ENCODE measurements around the gene SGMS1. TPM values are rescaled to one million over a fixed set of nuclear protein-coding genes. Genes with fewer than 3 reads are reported as not detected.
A peak's percentile ranks its signal among the peaks of the same experiment; 100 is the strongest.

SGMS1 gene
- polyA plus RNA-seq, 1 of the 3 experiments (the other 2 are of a cell fraction): 6.3 TPM

DNA sequence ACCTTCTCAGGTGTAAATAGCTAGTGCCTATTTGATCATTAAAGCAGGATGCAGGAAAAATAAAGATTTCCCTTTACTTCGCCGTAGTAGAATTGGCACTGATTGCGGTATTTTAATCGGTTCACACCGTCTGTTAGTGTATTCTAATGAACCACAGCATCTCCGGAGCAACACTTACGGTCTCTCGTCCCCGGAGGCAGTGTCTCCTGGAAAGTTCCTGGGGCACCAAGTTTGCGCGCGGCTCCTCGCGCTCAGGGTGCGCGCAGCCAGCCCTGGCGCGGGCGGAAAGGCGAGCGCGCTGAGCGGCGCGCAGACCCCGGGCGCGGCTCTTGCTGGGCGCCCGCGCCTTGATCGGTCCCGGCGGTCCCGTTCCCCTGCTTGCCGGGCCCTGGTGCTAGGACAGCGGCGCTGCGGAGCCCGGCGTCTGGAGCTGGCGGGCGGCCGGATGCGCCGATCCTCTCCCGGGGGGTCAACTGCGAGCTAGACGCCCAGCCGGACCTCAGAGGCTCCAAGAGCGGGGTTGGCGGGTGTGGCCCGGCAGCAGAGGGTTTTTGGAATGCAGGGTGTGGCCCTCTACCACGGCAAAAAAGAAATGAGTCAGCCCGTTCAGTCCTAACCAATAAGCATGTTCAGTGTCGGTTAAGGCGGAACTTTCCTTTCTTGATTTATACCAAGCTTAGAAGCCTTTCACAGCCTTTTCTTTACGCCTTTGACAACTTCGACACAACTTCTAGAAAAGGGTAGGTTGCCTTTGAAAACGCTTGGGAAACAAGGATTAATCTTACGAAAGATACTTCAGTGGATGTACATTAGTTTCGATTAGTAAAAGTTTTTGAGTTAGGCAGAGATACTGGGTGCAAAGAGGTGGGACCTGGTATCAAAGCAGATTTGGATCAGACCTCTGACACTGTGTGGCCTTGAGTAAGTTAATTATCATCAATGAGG, 205.6 kb downstream of the SGMS1 start (continued):
- no peak for TF ChIP-seq SMC3 (IDR thresholded peaks at IDR 0.05; ENCODE audit: low read depth, low read length)
- TF ChIP-seq FOXM1 (IDR thresholded peaks at IDR 0.05; ENCODE audit: low read depth): no peak
- TF ChIP-seq, protein P1, sequence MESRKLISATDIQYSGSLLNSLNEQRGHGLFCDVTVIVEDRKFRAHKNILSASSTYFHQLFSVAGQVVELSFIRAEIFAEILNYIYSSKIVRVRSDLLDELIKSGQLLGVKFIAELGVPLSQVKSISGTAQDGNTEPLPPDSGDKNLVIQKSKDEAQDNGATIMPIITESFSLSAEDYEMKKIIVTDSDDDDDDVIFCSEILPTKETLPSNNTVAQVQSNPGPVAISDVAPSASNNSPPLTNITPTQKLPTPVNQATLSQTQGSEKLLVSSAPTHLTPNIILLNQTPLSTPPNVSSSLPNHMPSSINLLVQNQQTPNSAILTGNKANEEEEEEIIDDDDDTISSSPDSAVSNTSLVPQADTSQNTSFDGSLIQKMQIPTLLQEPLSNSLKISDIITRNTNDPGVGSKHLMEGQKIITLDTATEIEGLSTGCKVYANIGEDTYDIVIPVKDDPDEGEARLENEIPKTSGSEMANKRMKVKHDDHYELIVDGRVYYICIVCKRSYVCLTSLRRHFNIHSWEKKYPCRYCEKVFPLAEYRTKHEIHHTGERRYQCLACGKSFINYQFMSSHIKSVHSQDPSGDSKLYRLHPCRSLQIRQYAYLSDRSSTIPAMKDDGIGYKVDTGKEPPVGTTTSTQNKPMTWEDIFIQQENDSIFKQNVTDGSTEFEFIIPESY (IDR thresholded peaks at IDR 0.05; ENCODE audit: borderline replicate concordance, low read depth): no peak
- TF ChIP-seq GABPA (IDR thresholded peaks at IDR 0.05; ENCODE audit: low read depth): no peak

DNA sequence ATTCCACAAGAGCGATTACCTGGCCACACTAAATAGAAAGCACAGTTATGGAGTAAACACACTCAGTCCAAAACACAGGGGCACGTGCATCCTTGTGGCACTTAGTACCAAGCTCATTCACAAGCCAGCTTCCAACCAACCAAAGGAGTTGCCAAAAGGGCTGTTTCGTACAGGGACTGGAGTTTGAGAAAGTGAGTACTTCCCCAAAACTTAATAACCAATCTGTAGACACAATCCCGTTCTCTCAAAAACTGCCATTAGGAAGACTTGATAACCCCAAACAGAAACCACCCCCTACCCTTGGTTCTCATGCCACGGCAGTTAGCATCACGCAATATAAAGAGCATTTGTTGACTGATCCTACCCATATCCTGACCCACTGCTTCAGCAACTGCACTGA, 206.3 kb downstream of the SGMS1 start:
- Histone ChIP-seq H3K9me2 (no peaks in the 10 kb centered on the region), H3K9ac (peak overlapping the region; percentile 73), H2AFZ (ENCODE audit: low read depth) (peak overlapping the region; percentile 71), H3K4me3 (ENCODE audit: low read depth in 2 of 2, low read length in 1 of 2) (peak overlapping the region; percentile 67 to 77), H3F3A (replicated peaks; ENCODE audit: insufficient read depth) (no peaks in the 10 kb centered on the region), H4K20me1 (ENCODE audit: insufficient read depth) (peaks cover 9% of the 10 kb centered on the region; the same call in 1 of the 2 replicates), H3K4me2 (peak overlapping the region; percentile 85), H3K79me2 (ENCODE audit: insufficient read depth) (peaks cover 52% of the 10 kb centered on the region), H3K36me3 (replicated peaks in 1 of 2; ENCODE audit: control insufficient read depth in 1 of 2, insufficient read depth in 2 of 2, low read length in 1 of 2) (no peaks in the 10 kb centered on the region), H3K4me1 (ENCODE audit: control insufficient read depth in 1 of 2, insufficient read depth in 2 of 2, low read depth in 1 of 2, low read length in 1 of 2) (peaks cover 5% of the 10 kb centered on the region in 2 experiments; a peak in 1 of 4 replicates), H3K27me3 (ENCODE audit: insufficient read depth) (no peaks in the 10 kb centered on the region), H3K27ac (ENCODE audit: low read depth in 2 of 2, low read length in 1 of 2) (peak overlapping the region in 1 of 2 experiments; percentile 55; a peak in 2 of 4 replicates), H3K9me3 (no peaks in the 10 kb centered on the region)
- POLR2A ChIA-PET: no interaction called here
- TF ChIP-seq ELF1 (IDR thresholded peaks at IDR 0.05) (no peak), RFX5 (IDR thresholded peaks at IDR 0.05; ENCODE audit: low read length) (no peak), CHD2 (IDR thresholded peaks at IDR 0.05; ENCODE audit: low read length, partially characterized antibody) (no peak), GABPA (IDR thresholded peaks at IDR 0.05; ENCODE audit: low read depth) (no peak), FOXJ3 (CRISPR knock-in tag; IDR thresholded peaks at IDR 0.05) (no peak), EZH2phosphoT487 (IDR thresholded peaks at IDR 0.05; ENCODE audit: borderline replicate concordance, low read depth) (no peak), RXRA (IDR thresholded peaks at IDR 0.05; ENCODE audit: borderline replicate concordance, low read depth) (no peak), YY1 (IDR thresholded peaks at IDR 0.05; ENCODE audit: low read depth) (no peak), MEF2A (IDR thresholded peaks at IDR 0.05; ENCODE audit: borderline replicate concordance, low read depth) (no peak), MXI1 (IDR thresholded peaks at IDR 0.05; ENCODE audit: low read depth, low read length) (no peak), RCOR1 (IDR thresholded peaks at IDR 0.05; ENCODE audit: low read length) (no peak), TEAD4 (IDR thresholded peaks at IDR 0.05; ENCODE audit: borderline replicate concordance, insufficient read depth) (no peak), FOXM1 (IDR thresholded peaks at IDR 0.05; ENCODE audit: low read depth) (no peak), NFIC (IDR thresholded peaks at IDR 0.05; ENCODE audit: borderline replicate concordance) (no peak)
- TF ChIP-seq, protein P2, sequence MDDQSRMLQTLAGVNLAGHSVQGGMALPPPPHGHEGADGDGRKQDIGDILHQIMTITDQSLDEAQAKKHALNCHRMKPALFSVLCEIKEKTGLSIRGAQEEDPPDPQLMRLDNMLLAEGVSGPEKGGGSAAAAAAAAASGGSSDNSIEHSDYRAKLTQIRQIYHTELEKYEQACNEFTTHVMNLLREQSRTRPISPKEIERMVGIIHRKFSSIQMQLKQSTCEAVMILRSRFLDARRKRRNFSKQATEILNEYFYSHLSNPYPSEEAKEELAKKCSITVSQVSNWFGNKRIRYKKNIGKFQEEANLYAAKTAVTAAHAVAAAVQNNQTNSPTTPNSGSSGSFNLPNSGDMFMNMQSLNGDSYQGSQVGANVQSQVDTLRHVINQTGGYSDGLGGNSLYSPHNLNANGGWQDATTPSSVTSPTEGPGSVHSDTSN (IDR thresholded peaks at IDR 0.05): no peak
- TF ChIP-seq, protein P3, sequence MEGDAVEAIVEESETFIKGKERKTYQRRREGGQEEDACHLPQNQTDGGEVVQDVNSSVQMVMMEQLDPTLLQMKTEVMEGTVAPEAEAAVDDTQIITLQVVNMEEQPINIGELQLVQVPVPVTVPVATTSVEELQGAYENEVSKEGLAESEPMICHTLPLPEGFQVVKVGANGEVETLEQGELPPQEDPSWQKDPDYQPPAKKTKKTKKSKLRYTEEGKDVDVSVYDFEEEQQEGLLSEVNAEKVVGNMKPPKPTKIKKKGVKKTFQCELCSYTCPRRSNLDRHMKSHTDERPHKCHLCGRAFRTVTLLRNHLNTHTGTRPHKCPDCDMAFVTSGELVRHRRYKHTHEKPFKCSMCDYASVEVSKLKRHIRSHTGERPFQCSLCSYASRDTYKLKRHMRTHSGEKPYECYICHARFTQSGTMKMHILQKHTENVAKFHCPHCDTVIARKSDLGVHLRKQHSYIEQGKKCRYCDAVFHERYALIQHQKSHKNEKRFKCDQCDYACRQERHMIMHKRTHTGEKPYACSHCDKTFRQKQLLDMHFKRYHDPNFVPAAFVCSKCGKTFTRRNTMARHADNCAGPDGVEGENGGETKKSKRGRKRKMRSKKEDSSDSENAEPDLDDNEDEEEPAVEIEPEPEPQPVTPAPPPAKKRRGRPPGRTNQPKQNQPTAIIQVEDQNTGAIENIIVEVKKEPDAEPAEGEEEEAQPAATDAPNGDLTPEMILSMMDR (IDR thresholded peaks at IDR 0.05): no peak
- TF ChIP-seq, protein P1 (IDR thresholded peaks at IDR 0.05; ENCODE audit: borderline replicate concordance, low read depth): no peak
- TF ChIP-seq, protein P4, sequence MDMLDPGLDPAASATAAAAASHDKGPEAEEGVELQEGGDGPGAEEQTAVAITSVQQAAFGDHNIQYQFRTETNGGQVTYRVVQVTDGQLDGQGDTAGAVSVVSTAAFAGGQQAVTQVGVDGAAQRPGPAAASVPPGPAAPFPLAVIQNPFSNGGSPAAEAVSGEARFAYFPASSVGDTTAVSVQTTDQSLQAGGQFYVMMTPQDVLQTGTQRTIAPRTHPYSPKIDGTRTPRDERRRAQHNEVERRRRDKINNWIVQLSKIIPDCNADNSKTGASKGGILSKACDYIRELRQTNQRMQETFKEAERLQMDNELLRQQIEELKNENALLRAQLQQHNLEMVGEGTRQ (IDR thresholded peaks at IDR 0.05; ENCODE audit: borderline replicate concordance, low read depth, low read length): no peak
- TF ChIP-seq, protein P5, sequence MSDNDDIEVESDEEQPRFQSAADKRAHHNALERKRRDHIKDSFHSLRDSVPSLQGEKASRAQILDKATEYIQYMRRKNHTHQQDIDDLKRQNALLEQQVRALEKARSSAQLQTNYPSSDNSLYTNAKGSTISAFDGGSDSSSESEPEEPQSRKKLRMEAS (IDR thresholded peaks at IDR 0.05; ENCODE audit: low read depth): no peak
- DNase-seq: peak; percentile 11
- CTCF ChIA-PET: no interaction called here
- 68% methylated on average over 6 of the region's 6 CpGs for WGBS (ENCODE audit: low lambda C conversion rate)
